Stimulated activated CD8-positive, alpha-beta memory T cell treated with anti-CD3 and anti-CD28 coated beads, Interleukin-15, amount 100 ng/mL, for 48 hours (primary cell): ENCODE data around the gene MMRN1.

Experiments
- DNase-seq, 2 donors: peaks; one replicate each; pipeline ENCODE4 v3.0.0-alpha.2; 2020; ENCODE audit warnings: low read depth in 2 of 2

Gene MMRN1, protein sequence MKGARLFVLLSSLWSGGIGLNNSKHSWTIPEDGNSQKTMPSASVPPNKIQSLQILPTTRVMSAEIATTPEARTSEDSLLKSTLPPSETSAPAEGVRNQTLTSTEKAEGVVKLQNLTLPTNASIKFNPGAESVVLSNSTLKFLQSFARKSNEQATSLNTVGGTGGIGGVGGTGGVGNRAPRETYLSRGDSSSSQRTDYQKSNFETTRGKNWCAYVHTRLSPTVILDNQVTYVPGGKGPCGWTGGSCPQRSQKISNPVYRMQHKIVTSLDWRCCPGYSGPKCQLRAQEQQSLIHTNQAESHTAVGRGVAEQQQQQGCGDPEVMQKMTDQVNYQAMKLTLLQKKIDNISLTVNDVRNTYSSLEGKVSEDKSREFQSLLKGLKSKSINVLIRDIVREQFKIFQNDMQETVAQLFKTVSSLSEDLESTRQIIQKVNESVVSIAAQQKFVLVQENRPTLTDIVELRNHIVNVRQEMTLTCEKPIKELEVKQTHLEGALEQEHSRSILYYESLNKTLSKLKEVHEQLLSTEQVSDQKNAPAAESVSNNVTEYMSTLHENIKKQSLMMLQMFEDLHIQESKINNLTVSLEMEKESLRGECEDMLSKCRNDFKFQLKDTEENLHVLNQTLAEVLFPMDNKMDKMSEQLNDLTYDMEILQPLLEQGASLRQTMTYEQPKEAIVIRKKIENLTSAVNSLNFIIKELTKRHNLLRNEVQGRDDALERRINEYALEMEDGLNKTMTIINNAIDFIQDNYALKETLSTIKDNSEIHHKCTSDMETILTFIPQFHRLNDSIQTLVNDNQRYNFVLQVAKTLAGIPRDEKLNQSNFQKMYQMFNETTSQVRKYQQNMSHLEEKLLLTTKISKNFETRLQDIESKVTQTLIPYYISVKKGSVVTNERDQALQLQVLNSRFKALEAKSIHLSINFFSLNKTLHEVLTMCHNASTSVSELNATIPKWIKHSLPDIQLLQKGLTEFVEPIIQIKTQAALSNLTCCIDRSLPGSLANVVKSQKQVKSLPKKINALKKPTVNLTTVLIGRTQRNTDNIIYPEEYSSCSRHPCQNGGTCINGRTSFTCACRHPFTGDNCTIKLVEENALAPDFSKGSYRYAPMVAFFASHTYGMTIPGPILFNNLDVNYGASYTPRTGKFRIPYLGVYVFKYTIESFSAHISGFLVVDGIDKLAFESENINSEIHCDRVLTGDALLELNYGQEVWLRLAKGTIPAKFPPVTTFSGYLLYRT

DNA sequence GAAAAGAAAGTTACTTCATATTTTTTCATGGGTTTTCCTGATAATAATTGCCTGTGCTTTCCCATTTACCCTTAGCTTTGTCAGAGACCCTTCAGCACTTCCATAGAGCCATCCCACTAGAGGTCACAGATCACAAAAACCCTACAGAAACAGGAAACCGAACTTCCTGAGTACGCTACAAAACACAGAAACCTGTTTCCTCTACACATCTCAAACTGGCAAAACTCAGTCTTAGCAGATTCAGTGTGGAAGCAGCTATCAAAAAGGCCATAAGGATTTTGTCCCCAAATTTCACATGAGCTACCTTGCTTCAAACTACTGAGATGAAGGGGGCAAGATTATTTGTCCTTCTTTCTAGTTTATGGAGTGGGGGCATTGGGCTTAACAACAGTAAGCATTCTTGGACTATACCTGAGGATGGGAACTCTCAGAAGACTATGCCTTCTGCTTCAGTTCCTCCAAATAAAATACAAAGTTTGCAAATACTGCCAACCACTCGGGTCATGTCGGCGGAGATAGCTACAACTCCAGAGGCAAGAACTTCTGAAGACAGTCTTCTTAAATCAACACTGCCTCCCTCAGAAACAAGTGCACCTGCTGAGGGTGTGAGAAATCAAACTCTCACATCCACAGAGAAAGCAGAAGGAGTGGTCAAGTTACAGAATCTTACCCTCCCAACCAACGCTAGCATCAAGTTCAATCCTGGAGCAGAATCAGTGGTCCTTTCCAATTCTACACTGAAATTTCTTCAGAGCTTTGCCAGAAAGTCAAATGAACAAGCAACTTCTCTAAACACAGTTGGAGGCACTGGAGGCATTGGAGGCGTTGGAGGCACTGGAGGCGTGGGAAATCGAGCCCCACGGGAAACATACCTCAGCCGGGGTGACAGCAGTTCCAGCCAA, at the start of gene MMRN1:
Gene MMRN1 (plus strand): TSS at position 206 of the 902 bp plus-strand sequence. CDS start 118 bp downstream, at position 324.
- no peak for DNase-seq

DNA sequence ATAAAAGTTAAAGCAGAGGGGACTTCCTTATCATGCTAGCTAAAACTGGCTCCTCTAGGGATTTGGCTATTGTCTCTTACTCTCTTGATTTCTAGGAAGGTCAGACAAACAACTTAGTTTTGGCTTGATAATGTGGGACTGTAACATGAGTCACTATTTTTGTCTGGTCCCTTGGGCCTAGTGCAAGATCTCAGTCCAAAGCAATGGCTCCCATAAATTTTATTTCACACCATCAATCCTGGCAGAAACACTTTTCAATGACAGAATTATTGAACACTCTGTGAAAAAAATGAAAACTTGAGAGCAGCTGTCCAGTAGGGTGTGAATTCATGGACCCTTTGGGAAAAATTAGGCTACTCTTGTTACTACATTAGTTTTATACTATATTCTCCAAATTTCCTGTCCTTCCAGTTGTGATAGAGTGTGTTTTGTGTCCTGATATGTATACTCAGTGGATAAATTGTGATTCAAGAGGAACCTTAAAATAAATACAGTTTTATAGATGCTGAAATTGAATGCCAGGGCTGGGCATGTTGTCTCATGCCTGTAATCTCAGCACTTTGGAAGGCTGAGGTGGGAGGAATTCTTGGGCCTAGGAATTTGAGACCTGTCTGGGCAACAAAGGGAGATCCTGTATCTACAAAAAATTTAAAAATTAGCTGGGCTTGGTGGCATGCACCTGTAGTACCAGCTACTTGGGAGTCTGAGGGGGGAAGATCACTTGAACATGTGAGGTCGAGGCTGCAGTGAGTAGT, 46.9 kb upstream of the MMRN1 start:
- DNase-seq, result no peak

DNA sequence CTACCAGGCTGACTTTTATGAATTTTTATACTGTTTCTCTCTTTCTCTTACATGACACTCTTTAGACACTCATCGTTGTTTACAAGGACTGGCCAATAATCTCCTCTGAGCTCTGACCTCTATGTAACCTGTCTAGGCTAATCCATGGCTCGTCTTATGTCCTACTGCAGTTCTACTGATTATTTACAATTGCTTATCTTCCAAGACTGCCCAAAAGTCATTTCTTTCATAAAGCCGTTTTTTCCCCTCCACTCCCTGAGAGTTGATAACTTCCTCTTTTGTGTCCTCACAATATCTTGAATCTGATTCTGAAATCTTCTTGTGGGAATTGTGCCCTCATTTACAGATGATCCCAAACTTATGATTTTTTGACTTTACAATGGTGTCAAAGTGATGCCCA, 39.4 kb upstream of the MMRN1 start:
- DNase-seq, result no peak

DNA sequence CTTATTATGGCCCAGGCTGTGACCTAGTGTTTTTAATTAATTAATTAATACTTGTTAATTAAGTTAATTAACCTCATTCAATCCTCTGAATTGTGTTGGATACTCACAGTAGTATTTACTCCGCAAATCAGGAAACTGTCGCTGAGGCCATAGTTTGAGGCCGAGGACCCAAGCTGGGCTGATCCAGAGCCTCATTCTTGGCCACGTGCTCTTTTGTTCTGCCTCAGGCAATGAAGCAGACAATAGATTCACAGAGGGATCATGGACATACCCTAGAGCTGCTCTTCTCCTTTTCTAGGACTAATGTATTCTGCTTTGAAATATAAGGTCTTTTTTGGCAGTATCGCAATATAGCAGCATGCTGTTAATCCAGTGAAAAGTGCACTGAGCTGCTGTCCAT, 33.7 kb upstream of the MMRN1 start:
- no peak for DNase-seq

DNA sequence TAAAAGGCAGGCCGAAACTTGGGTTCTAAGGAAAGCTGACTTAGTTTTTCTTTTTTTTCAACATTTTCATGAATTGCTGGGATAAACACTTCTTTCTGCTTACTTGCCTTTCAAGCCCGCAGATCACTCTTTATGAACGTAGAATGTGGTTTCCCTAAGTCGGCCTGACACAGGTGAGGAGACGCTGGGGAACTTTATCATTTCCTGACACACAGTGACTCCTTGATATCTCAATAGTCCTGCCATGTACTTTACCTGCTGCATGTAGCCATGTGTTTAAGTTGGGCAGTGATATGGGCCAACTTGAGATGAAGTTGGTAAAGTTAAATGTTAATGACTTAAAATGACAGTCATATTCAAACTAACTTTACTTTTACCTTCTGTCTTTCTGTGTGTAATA, 31.1 kb upstream of the MMRN1 start:
- DNase-seq, result no peak

DNA sequence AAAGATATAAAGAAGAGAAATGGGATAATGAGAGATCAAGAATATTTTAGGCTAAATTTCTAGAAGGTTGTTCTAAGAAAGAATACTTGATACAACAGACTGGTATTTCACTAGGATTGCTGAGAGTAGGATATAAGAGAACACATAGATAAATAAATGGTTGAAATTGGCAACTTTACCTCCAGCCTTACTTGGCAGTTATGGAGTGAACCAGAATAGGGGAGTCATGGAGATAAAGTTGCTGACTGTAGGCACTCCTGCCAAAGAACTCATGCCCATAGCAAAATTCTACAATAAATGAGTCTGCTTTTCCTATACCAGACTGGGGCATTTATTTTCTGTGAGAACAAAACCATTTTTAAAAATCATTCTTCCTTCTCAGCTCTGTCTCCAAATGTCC, 26.4 kb upstream of the MMRN1 start:
- DNase-seq, result no peak

DNA sequence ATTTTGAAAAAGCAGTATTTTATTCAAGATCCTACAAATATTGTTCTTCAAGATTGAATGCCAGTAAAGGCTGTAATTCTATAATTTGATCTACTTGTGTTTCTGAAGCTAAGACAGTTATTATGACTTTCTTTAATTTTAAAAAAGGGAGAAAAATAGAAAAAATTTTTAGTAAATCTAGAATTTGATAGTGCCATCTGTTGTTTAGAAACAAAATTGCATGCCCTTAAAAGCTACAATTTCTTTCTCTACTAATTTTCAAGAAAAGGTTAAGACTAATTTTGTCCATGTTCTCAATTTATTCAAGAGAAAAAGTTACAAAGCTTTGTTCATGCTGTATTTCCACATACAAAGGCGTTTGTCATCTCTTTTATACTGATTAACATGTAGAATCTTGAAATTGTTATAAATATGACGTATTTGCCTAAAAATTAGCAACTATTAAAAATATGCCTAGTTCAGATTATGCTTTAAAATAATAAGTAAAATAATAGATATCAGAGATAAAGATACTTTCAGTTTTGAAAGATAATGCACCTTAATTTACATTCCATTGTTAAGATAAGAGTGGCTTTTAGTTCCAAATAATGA, 25.6 kb upstream of the MMRN1 start:
- DNase-seq, result no peak

DNA sequence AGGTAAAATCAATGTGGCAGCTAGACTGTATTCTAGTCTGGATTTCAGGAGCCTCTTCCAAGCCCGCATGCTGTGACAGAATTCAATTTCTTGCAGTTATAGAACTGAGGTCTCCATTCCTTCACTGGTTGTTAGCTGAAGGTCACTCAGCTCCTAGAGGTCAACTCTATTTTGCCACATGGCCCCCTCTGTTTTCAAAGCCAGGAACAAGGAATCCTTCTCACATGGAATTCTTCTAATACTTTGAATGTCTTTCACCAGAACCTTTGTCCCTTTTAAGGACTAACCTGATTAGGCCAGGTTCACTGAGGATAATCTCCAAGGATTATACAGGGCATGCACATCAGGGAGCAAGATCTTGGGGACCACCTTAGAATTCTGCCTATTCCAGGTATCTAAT, 23.4 kb upstream of the MMRN1 start:
- no peak for DNase-seq

DNA sequence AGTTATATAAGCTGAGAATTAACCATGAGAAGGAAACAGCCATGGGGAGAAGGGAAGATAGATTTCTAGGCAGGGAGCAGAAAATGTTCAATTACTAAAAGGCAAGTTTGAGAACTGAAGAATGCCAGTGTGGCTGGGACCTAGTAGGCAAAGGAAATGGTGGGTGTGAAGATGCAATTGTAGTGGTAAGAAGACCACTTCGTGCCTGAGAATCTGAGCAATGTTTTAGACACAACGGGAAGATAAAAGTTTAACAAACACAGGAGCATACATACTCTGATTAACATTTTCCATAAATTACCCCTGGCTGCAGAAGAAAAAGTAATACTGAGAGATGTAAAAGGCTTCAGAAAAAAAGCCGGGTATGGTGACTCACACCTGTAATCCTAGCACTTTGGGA, 18.1 kb upstream of the MMRN1 start:
- DNase-seq, result no peak

DNA sequence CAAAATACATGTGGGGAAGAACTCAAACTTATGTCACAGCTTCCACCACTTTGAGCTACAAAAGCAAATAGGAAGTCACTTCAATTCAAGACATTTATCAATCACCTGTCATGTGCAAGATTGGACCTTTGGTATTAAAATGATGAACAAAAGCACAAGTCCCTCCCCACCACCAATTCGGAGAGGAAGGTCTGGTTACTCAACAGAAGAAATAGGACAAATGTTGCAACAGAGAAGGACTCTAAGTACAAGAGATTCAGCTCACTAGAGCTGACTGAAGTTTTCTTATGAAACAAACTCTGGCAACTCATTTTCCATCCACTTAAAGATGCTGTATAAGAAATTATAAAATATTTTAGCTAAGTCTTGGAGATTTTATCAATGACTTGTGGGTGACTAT, 16.0 kb upstream of the MMRN1 start:
- DNase-seq, result no peak

DNA sequence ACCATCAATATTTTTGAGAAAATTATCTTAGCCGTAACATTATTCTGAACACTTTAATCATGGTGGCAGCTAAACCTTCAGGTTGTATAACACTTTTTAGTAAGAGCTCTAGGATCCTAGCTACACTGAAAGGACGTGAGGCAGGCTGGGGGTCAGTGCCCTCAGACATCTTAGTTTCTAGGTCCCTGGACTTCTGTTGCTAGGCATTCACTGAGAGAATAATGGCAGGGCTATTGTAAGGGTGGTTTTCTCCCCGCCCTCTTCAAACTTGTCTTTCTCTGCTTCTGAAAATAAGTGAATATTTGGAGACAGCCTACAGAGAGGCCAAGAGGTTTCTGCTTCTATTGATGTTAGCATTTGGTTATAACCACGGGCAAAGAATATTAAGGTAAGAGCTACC, 15.4 kb upstream of the MMRN1 start:
- DNase-seq, result no peak

DNA sequence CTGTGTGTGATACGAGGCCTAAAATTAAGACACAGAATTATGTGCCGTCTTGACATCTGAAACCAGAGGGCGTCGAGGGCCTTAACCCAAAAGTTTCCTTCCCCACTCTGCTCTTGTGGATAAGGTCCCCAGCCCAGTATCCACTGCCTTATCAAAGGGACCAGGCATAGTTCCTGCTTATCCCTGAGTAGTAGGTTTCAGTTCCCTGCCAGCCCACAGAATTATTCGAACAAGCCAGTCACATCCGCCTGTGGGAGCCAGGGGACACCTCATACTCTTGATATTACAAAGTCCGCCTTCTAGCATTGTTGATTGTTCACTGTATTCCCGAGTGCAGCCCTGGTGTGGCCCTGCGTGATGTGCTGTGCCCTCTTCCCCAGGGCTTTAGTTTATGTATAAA, 5.4 kb upstream of the MMRN1 start:
- DNase-seq, result no peak

DNA sequence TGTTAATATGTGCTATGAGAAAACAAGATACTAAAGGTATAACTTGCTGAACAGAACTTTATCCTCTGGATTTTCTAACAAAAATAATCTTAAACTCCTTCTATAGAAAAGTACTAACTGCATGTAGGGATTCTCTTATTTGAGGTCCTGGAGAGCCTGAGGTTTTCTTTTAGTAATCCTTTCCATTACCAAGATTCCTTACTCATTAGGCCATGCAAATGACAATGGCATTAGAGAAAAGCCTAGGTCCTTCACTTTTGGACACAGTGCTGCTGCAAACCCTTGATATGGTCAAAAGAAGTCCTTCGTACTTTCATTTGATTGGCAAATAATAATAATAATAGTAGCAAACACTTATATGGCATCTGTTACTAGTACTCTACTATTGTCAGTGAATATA, 3.2 kb downstream of the MMRN1 start:
- DNase-seq, result no peak

DNA sequence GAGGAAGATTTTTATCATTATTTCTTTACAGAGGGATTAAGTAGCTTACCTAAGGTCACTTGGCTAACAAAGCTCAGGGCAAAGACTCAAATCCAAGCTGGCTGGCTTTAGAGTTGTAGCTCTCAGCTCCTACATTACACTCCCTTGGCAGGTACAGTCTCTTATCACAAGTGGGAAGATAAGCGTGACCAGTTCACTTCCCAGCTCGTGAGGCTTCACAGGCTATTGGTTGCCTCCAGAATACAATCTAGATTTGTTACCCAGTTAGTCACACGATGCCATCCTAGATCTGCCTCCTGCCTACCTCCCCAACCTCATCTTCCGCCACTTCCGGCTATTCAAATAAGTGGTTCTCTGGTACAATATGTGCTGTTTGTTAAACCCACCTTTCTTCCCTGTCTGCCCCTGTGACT, 3.7 kb downstream of the MMRN1 start:
- no peak for DNase-seq

DNA sequence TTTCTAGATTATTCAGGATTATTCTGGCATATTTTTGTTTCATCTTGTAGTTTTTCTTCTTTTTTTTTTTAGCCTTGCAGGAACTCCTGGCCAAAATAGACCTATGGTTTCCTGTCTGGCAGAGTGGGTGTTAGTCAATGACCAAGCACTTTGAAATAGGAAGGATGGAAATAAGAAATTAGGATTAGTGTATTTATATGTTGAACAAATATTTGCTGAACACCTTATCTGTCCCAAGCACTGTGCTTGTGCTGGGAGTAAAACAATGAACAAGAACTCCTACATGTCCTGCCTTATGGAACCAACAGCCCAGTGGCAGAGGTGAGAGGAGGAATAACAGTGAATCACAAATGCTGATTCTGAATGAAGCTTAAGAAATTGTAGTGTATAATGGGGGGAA, 4.5 kb downstream of the MMRN1 start:
- DNase-seq, result no peak

DNA sequence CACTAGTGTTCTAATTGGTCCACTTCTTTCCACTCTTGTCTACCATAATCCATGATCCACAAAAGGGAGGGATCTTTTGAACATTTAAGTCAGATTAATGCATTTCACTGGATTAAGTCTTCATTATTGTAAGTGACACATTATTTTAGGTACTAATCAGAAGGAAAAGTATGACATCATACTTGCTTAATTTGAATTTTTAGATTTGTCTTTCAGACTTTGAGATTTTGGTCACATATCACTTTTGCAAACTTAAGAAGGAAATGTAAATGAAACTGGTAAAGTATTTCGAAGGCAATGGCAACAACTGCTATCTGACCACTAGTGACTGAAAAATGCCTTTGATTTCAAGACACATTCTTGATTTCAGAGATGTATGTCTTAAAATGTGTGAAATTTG, 5.2 kb downstream of the MMRN1 start:
- DNase-seq, result no peak

DNA sequence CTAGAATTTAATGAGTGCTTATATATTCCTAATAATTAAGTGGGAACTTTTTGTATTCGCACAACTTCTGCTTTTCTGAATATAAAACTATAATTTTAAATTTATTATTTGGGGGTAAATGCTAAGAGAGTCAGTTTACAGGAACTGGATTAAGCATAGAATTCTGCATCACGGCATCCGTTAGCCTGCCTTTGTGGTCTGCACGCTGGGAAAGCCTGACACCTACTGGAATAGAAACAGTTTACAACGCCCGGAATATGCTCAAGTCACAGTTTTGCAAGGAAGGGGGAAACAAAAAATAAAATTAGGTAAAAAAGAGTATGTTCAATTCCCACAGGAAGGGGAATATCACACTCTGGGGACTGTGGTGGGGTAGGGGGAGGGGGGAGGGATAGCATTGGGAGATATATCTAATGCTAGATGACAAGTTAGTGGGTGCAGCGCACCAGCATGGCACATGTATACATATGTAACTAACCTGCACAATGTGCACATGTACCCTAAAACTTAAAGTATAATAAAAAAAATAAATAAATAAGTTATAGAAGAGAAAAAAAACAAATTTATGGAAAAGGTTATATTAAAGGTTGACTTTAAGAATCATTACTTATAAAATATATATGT, 7.3 kb downstream of the MMRN1 start:
- peak in 1 of 2 donors; percentile 8 for DNase-seq

DNA sequence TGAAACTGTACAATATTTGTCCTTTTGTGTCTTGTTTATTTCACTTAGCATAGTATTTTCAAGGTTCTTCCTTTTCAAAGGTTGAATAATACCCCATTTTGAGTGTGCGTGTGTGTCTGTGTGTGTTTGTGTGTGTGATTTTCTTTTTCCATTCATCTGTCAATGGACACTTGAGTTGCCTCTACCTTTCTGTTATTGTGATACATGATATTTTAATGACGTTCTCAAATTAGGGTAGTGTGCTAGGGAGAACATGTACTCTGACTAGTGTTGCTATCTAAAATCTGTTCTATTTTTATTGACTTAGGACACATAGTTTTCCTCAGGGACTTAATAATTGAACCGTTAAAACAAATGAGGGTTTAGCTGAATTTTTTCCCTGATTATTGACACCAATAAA, 9.9 kb downstream of the MMRN1 start:
- no peak for DNase-seq

DNA sequence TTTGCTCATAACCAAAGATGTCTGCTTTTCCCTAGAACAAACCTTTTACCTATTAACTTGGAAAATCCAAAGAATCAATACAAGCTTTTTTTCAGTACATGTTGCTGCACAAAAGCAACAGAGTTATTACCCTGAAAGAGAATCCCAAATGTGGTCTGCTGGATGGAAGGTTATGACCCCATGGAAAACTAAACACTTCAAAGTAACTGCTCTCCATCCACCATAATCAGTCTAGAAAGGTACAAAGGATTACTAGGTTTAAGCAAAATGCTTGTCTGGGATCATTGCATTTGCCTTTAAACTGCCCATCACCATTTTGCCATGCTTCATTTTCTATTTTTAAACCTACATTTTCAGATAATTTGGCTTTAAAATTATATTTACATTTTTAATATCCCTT, 11.7 kb downstream of the MMRN1 start:
- no peak for DNase-seq
